Neural progenitor cell (in vitro differentiated cells): ENCODE results near the gene VAT1L.

Experiments used
- CTCF ChIP-seq: fragments of 200-600 bp; sonication (generic); IDR thresholded peaks from 2 replicates; pipeline ENCODE4 v1.5.1; 2017; ENCODE audit warnings: antibody characterized with exemption, mild to moderate bottlenecking
- EZH2 ChIP-seq: fragments of 200-600 bp; sonication (generic); IDR thresholded peaks from 2 replicates; pipeline ENCODE4 v1.6.1; 2017; ENCODE audit warnings: antibody characterized with exemption, mild to moderate bottlenecking, moderate library complexity
- EZH2phosphoT487 ChIP-seq: fragments of 200-600 bp; sonication (generic); IDR thresholded peaks from 2 replicates; pipeline ENCODE4 v1.6.1; 2017; ENCODE audit warnings: antibody characterized with exemption

GRCh38 chr16:77790912-77791311 is 2.5 kb downstream of the VAT1L start:
- TF ChIP-seq CTCF (no peak), EZH2 (no peak), EZH2phosphoT487 (no peak)
